DMS53 treated with DMSO at 0.1 percent for 48 hours (cell line): ENCODE measurements around the gene ZNF467.

Source experiments
- DNase-seq: peaks from one replicate; lab custom pipeline; 2025; ENCODE audit not compliant: unreplicated experiment; lab: John Stamatoyannopoulos, UW

Gene ZNF467

GRCh38 chr7:149772241-149772955 is 990 bp downstream of the ZNF467 start:
- DNase-seq, result no peak

- DNase-seq, result peak; percentile 83
Measured at GRCh38 chr7:149771720-149772240, 1.6 kb downstream of the ZNF467 start.

DNA sequence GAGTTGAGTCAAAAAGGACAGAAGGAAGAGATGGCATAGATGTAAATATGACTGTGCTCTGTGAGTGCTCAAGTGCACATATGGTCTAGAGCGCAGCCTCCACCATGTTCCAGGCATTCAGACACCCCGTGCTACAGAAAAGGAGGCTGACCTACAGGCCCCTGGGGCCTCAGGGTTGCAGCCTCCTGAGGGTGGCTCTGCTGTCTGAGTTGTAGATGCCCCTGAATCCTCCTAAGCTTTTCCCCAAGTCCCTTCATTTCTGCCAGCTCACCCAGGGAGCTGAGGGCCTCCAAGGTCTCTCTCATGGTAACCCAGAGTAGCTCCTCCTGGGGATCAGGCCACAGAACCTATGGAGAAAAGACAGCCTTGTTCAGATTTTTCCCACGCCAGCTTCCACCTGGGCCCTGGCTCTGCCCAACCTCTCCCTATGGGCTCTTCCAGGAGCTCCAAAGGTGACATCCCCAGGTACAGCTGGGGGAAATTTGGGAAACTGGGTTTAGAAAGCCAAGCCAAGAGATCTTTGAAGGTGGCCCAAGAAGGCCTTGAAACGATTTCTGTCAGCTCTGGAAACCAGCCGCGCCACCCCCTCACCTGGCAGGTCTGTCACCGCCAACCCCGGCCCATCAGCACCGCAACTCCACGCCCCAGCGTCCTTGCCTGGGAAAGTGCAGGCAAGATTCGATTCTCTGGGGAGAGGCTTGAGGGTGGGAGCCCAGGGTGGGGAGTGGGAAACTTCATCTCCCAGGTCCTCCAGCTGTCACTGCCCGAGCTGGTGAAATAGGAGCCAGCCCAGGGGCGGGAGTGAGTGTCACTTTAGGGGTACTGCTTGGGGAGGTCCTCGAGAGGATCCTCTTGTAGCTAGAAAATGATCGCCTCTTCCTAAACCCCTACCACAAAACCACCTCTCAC is 2.4 kb downstream of the ZNF467 start:
- no peak for DNase-seq

DNA sequence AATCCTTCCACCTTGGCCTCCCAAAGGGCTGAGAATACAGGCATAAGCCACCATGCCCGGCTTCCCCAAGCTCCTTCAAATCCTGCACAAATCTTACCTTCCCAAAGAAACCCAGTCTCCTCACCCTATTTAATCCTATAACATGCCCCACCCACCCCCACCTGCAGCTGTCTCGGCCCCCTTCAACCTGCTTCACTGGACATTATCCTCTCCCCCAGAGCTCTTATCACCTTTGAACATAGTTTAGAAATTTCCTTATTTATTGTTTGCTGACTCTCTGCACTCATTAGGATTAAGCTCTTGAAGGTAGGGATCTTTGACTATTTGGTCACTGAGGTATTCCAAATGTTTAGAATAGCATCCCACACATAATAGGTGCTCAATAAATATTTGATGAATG is 3.5 kb downstream of the ZNF467 start:
- DNase-seq, result no peak

- no peak for DNase-seq
Measured at GRCh38 chr7:149768931-149769330, 4.5 kb downstream of the ZNF467 start.

GRCh38 chr7:149767068-149767467 is 6.3 kb downstream of the ZNF467 start:
- no peak for DNase-seq

DNA sequence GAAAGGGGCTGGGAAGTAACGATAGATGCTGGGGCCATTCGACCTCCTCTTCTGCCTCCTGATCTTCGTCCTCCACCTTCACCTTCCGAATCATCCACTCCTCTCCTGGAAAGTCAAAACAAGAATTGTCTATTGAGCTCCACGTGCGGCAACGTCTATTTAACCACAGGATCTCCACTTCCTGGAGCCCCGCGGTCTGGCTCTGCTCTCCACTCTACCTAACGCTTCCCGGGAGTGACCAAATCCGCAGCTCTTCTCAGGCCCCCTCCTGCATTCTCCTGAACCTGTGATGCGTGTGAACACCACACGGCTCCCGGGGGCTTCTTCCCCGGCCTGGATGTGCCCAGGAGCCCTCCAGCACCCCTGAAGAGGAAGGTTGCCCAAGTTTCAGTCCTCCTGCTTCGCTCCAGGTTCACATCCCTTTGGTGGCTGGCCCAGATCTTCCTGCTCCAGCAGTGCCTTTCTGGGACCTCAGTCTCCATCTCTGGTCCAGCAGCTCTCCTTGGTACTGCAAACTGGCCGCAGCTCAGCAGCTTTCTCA is 7.2 kb downstream of the ZNF467 start:
- no peak for DNase-seq

- no peak for DNase-seq
Measured at GRCh38 chr7:149765399-149766121, 7.8 kb downstream of the ZNF467 start.

- no peak for DNase-seq
Measured at GRCh38 chr7:149764481-149765398, 8.6 kb downstream of the ZNF467 start.

DNA sequence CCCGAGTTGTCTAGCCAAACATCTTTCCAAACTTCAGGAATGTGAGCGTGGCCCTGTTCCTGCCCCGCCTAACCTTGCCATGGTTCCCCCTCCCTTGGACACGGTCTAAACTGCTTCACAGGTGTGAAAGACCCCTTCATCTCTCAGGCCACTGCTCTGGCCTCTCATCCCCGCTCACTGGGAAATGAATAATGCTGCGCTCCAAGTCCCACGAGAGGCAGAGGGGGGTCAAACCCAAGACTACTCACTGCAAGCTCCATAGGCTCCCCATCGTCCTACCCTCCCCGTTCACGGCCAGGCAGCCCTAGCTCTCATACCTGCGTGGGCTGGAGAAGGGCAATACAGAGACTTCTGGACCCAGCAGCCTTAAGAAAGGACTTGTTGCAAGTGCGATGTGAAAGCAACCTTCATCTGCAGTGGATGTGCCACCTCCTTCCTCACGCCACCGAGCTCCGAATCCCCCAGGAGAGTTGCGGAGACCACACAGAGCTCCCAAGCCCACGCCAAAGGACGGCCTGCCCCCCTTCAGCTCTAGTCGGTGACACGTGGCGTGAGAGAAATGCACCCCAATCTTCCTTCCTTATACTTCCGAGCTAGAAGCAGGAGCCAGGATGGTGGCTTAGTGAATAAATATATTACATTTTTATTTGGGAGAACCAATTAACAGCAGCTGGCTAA is 9.7 kb downstream of the ZNF467 start:
- DNase-seq, result no peak

DNA sequence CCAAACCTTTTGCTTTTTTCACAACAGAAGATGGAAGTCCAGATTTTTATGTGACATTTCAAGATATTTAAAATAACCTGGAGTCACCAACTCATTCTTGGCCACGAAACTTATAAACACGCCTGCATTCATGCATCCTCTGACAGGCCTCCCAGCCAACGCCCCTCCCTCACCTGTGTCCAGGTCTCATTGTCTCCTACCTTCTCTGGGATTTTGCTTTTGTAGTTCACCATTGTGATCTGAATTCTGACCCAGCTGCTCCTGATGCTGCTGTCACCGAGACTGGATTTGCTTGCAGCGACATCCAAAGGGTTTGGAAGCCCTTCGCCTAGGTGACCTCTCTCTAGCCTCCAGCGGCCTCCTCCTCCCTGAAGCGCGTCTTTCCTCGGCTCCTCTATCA is 10.8 kb downstream of the ZNF467 start:
- no peak for DNase-seq

GRCh38 chr7:149762089-149762488 is 11.3 kb downstream of the ZNF467 start:
- no peak for DNase-seq

GRCh38 chr7:149761307-149761706 is 12.1 kb downstream of the ZNF467 start:
- DNase-seq, result no peak

- no peak for DNase-seq
Measured at GRCh38 chr7:149760538-149760937, 12.8 kb downstream of the ZNF467 start.

DNA sequence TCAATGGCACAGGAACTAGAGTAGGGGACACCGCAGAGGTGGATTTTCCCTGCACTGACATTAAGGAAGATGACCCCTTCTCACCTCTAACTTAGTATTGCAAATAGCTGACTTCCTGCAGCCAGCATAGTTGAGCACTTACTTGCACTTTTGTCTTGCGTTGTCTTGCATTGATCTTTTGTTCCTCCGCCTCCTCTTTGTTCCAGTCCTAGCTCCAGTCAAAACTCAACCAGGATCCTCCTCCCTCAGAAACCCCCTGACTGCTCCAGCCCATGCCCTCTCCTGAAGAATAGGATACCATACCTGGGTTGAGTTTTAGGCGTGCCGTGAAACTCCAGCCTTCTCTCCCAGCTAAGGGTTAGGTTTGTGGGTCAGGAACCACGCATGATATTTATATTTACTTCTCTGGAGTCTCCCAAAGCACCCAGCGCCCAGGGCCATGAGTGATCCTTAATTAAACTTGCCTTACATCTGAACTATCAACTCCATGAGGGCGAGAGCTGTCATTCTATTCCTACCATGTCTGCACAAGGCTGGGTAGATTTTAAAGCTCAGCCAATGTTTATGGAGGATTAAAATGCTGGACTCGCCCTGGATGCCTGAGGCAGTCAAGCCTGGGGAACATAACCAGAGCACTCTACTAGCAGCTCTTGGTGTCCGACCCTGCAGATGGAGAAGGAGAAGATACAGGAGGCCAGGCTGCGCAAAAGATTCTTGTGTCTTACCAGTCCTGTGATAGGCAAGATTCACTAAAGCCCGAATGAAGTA is 14.1 kb downstream of the ZNF467 start:
- DNase-seq, result no peak

DNA sequence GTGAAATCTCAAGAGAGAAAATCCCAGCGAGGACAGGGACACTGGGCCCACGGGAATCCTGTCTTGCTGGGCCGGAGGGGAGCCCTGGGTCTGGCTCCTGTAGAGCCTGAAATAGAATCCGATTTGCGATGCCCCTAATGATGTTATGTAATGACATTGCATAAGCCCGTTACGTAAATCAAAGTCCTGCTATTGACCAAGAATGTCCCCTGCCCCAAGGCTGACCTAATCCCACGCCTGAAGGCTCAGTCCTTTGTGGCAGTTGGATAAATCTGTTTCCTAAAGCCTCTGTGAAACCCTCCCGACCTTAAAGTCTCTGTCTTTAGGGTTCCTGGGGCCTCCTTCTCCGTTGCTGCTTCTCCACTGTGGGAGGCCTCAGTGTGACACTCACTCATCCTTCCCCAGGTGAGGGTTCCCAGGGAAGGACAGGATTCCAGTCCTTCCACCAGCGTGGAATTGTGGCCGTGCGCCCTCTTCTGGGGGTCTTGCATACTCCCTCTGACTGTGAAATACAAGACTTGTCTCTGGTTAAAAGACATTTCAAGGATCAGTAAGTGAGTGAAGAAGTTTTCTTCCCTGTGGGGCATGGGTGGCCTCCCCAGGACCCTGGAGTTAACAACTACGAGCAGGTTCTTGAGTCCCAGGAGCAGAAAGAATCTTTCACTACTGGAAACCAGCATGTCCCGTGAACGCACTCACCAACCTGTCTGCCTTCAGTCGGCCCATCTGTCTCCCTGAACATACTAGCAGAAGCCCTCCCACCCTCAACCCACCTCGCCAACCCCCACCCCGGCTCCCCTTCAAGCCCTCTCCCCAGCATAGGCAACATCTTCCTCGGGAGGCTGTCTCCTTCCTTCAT is 19.8 kb downstream of the ZNF467 start:
- peak; percentile 35 for DNase-seq

- no peak for DNase-seq
Measured at GRCh38 chr7:149752646-149753045, 20.7 kb downstream of the ZNF467 start.
